Activated CD8-positive, alpha-beta memory T cell treated with anti-CD3 and anti-CD28 coated beads for 24 hours (primary cell): ENCODE measurements around the gene ST7.

ENCODE experiments used
- DNase-seq: peaks from one replicate; pipeline ENCODE4 v3.0.0-alpha.2; 2020

ST7 gene

DNA sequence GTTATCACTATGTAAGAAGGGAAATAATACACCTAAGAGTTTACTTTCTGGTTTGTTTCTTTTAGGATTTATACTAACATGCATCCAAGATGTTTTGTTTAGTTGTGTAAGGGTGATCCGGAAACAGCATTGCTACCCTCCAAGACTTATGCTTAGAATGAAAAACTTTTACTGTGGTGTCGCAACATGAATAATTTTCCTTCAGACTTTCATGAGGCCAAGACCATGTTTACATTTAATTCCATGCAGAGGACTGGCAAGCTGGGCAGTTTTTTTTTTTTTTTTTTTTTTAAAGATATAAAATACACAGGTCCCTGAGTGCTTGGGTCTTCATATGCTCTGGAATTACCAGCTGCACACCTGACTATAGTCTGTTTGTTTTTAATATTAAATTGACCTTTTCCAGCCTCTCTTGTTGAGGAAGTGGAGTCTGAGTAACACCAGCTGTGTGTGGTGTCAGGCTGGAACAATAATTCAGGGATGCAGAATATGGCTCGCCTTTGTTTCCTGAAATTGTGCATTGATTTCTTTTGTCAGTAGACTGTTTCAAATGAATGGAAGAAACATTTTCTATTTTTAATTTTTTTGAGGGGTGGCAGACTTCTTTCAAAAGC is 81.7 kb downstream of the ST7 start:
- DNase-seq = no peak

DNA sequence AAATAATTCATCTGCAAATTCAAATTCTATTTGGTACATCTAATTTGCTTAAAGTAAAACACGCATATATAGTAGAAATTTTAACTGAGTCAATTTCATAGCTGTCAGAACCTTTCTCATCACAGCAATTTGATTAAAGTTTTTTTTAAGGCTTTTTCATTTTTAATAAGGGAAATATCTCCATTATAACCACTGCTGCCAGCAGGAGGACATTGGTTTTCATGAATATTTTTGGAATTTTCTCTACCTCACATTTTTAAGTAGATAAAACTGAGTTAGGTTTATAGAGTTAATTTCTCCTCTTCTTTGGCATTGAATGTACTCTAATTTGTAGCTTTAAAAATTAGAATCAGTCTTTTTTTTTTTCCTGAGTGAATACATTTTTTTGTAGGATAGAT is 82.2 kb downstream of the ST7 start:
- DNase-seq = no peak

GRCh38 chr7:117036053-117036669 is 82.9 kb downstream of the ST7 start:
- no peak for DNase-seq

- DNase-seq = no peak
These were observed 83.5 kb downstream of the ST7 start for GRCh38 chr7:117036836-117037235.

GRCh38 chr7:117038408-117038807 is 85.1 kb downstream of the ST7 start:
- no peak for DNase-seq

DNA sequence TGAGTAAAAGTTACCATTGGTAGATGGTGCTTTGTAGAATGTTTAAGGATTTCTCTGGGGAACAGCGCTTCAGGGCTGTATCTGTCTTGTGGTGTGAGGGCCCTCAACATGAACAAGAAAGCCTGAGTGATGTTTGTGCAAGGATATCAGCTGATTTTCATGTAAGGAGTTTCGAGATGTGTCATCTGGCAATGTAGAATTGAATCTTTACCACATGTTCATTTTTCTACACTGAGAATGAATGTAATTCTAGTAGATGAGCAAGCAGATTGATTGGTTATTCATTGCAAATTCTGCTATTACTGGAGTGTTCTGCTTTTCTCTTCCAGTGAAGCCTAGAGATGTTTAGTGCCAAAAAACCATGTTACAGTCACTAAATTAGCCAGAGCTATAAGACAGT is 87.7 kb downstream of the ST7 start:
- DNase-seq = no peak

DNA sequence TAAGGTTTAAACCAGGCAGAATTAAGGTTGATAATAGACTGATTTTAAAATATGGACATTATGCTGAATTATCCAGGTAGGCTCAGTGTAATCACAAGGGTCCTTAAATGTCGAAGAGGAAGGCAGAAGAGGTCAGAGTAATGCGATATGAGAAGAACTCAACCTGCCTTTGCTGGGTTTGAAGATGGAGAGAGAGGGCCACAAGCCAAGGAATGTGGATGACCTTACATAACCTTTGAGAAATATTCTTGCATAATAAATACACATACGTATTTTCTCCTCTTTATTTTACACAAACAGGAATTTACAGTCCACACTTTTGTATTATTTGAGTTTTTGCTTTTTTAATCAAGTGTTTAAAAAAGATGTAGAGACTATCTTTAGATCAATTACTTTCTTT is 88.5 kb downstream of the ST7 start:
- DNase-seq = no peak

DNA sequence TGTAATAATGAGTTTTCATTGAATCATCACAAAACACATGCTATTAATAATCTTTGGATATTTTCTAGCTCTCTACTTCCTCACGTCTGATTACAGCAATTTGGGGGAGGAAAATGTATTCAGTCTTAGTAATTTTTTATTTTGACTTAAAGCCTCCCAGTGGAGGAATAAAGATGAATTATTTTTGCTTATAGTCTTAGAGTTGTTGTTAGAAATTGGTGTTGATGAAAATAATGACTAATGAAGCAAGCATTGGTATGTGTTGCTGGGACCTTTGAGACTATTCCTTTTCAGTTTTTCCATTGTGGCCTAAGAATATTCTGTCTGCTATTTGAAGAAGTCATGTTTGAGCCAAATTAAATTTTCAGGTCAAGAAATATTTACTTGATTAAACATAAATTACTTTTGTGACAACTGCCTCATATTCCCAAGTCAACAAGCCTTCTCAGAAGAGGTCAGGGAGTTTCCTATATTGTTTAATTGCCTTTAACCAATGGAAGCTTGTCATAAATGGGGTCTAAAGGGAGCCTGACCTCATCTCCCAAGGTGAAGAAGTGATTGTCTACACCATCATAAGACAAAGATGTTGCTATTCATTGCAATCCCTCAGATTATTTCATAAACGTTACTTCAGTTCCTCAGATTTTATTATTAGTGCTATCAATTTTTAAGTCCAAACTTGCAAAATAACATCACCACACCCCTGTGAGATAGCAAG is 90.0 kb downstream of the ST7 start:
- DNase-seq = no peak

DNA sequence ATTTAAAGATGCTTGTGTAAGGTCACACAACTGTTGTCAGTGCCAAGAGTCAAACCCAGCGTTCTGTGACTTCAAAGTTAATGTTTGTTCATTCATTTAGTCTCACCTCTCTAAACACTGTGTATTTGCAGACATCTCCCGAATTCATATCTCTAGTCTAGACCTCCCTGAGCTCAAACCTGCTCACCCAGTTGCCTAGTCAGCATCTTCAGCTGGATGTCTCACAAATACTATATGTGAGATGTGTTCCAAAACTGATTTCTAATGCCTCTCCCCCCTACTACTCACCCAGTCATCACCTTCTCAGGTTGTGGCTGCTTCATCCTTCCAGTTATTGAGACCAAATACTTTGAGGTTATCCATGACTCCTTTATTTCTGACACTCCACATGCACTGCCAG is 91.4 kb downstream of the ST7 start:
- no peak for DNase-seq

DNA sequence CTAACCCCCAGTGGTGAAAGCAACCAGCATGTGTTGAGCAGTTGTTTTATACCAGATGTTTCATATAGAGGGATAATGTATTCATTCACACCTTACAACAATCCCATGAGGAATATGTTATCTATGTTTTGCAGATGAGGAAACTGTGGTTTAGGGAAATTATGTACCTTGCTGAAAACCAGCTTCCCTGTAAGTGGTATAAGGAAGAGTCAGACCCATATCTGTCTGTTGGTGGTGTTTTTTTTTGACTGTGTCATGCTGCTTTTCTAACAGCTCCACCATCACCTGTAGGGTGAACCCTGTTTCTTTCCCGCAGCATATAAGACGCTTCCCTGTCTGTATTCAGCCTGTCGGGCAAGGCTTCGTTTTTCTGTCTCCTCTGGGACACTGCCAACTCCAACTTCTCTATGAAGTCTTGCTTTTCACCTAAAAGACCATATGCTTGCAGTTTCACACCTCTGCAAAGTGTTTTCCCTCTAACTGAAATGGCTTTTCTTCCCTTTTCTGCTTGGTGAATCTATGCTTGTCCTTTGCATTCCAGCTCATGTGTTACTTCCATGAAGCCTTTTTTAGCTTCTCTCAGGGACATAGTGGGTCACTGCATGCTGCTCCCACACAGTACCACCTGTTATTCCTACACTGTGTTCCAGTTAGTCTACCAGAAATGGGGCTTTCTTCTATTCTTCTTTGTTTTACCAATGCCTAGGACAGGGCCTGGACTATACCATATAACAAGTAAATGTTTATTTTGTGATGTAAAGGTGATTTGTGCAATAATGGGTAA is 92.8 kb downstream of the ST7 start:
- no peak for DNase-seq

- DNase-seq = no peak
These were observed 94.2 kb downstream of the ST7 start for GRCh38 chr7:117047496-117047895.

GRCh38 chr7:117048114-117048866 is 95.0 kb downstream of the ST7 start:
- DNase-seq = no peak

DNA sequence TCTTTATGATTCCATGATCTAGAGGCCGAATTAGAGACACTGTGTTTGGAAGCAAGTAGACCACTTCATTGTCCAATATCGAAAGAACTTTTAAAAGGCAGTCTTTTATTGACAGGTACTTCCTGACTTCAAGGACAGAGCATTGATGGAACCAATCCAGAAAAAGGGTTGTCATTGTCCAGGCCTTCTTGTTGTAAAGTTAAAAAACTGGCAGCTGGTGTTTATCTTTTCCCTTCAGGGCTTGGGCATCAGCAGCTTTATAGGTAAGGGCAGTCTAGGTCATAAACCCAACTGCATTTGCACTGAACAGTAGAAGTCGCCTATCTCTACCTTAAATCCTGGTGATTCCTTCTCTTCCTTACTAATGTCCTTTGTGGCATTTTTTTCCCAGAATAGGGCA is 95.6 kb downstream of the ST7 start:
- DNase-seq = no peak

DNA sequence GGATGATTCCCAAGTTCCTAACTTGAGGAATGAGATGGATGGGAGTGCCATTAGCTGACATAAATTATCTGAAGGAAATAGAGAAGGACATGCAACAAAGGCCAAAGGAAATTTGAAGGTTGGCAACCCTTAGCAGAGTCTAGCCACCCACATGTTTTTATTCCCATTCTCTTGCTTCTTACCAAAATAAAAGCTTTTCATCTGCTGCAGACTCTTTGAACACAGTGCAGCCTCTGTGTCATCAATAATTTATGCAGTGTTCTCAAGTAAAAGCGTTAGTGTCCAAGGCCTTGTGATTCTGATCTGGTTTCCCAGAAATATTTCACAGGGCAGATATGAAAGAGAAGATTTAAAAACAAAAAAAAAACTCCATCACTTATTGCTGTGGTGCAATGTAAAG is 98.5 kb downstream of the ST7 start:
- no peak for DNase-seq

DNA sequence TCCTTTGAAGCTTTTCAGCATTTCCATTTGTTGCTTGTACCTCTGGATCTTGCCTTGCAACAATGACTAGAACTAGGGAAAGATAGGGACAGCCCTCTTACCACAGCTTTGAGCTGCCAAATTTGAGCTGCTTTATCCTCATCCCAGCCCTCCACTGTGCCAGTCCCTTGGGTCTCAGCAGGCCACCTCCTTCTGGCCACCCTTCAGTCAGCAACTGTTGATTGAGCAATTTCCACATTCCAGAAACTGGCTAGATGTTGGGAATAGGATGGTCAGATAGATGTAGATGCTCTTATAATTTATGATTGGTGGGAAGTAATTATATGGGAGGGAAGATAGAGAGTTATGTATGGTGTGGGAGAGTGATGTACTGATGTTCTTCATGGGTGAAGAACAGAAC is 100.1 kb downstream of the ST7 start:
- no peak for DNase-seq

DNA sequence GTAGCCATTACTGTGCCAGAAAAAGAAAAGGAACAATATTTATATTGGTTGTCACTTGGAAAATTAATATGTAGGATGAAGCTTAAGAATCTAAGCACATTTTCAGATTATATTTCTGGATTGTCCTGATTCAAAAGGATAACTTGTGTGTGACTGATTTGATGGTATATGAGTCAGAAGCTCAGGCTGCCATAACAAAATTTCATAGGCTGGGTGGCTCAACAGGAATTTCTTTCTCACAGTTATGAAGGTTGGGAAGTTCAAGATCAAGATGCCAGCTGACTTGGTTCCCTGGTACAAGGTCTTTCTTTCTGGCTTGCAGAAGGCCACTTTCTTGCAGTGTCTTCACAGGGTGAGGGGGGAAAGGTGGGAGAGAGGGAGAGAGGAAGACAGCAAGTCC is 108.5 kb downstream of the ST7 start:
- DNase-seq = no peak

DNA sequence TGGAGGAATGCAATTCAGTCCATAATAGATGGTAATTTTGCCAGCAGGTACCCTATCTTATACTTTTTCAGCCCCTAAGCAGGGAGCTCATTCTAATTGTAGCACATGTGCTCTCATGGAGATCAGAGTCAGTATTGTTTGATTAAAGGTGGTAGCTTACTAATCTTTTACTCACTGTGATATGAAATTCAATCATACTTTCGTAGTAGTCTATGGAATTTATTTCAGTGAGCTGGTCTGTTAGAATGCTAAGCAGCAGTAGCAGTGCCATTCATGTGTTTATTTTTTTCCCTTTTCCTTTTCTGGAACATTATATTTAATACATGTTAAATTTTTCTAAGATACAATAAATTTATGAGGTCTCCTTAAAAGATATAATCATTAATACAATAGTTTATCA is 109.0 kb downstream of the ST7 start:
- DNase-seq = no peak

DNA sequence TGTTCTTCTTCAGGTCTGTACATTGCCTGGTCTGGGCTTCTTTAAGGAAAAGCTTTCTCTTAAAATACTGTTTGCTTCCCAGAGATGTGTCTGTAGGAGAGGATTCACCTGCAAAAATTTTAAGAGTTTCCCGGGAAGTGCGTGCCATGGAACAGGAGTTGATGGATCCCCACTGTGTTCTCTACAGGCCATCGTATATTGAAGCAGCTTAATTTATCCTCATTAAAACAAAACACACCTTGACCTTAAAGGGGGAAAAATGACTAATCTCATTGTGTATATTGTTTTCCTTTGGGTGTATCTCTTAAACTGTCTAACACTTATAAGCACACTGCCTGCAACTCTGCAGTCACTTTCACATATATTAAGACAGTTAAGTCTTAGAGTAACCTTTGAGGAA is 111.4 kb downstream of the ST7 start:
- no peak for DNase-seq

GRCh38 chr7:117065571-117066150 is 112.4 kb downstream of the ST7 start:
- DNase-seq = no peak

GRCh38 chr7:117066668-117067067 is 113.4 kb downstream of the ST7 start:
- no peak for DNase-seq

DNA sequence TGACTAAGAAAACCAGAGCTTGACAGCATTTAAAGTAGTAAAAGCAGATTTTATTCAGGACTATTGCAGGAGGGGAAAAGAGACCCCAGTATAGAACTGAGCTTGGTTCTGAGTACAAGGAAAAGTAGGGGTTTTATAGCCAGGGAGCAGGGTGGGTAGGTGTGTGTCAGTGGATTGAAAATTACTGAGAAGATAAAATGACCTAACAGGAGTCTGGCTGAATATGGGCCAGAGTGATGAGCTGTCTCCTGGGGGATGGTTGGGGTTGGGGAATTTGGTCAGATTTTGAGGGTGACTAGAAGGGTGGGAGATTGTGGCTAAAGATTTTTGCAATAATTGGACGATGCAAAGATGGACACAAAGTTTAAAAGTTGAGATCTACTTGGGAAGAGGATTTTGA is 114.0 kb downstream of the ST7 start:
- no peak for DNase-seq

GRCh38 chr7:117068511-117069145 is 115.3 kb downstream of the ST7 start:
- no peak for DNase-seq
